ENCODE measurements around the gene PDCL2.

The PDCL2 gene

GRCh38 chr4:55538531-55538930 lies 53.5 kb downstream of the PDCL2 start:
- no peak for DNase-seq (ENCODE audit: low spot score)

- DNase-seq (ENCODE audit: low spot score): no peak
Measured at GRCh38 chr4:55534306-55534705, 57.7 kb downstream of the PDCL2 start.

GRCh38 chr4:55530691-55531090 lies 61.4 kb downstream of the PDCL2 start:
- no peak for DNase-seq (ENCODE audit: low spot score)

- no peak for DNase-seq (ENCODE audit: low spot score)
Measured at GRCh38 chr4:55530167-55530566, 61.9 kb downstream of the PDCL2 start.

- DNase-seq (ENCODE audit: low spot score): no peak
Measured at GRCh38 chr4:55528491-55528890, 63.6 kb downstream of the PDCL2 start.

GRCh38 chr4:55524844-55525571 lies 67.0 kb downstream of the PDCL2 start:
- no peak for DNase-seq (ENCODE audit: low spot score)

GRCh38 chr4:55518442-55518841 lies 73.6 kb downstream of the PDCL2 start:
- no peak for DNase-seq (ENCODE audit: low spot score)

GRCh38 chr4:55517526-55518229 lies 74.4 kb downstream of the PDCL2 start:
- no peak for DNase-seq (ENCODE audit: low spot score)

- no peak for DNase-seq (ENCODE audit: low spot score)
Measured at GRCh38 chr4:55512922-55513571, 79.0 kb downstream of the PDCL2 start.

- DNase-seq (ENCODE audit: low spot score): no peak
Measured at GRCh38 chr4:55512077-55512476, 80.0 kb downstream of the PDCL2 start.

- no peak for DNase-seq (ENCODE audit: low spot score)
Measured at GRCh38 chr4:55510685-55511084, 81.4 kb downstream of the PDCL2 start.

GRCh38 chr4:55509266-55509665 lies 82.8 kb downstream of the PDCL2 start:
- no peak for DNase-seq (ENCODE audit: low spot score)

- no peak for DNase-seq (ENCODE audit: low spot score)
Measured at GRCh38 chr4:55507612-55508011, 84.4 kb downstream of the PDCL2 start.

All from COLO829 (cell line).